GM20431 (cell line): Measurements from ENCODE around the gene PSIP1.
"Not testable (repeated sequence)": the region's sequence is repeated elsewhere in the genome, so short reads cannot be mapped to it uniquely, and the experiment has no call there.

ENCODE experiments used
- in situ Hi-C: fragments of 300-500 bp; cut with MseI, MboI; formaldehyde crosslinking; loops from one replicate; pipeline ENCODE4 v1.15.0; 2020; ENCODE audit warnings: low sequenced_read_pairs; ENCODE audit not compliant: unreplicated experiment

Gene PSIP1

DNA sequence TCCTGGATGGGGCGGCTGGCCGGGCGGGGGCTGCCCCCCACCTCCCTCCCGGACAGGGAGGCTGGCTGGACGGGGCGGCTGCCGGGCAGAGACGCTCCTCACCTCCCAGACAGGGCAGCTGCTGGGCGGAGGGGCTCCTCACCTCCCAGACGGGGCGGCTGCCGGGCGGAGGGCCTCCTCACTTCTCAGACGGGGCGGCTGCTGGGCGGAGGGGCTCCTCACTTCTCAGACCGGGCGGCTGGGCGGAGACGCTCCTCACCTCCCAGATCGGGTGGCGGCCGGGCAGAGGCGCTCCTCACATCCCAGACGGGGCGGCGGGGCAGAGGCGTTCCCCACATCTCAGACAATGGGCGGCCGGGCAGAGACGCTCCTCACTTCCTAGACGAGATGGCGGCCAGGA is 68.5 kb downstream of the PSIP1 start:
- in situ Hi-C loops: not testable (repeated sequence)

DNA sequence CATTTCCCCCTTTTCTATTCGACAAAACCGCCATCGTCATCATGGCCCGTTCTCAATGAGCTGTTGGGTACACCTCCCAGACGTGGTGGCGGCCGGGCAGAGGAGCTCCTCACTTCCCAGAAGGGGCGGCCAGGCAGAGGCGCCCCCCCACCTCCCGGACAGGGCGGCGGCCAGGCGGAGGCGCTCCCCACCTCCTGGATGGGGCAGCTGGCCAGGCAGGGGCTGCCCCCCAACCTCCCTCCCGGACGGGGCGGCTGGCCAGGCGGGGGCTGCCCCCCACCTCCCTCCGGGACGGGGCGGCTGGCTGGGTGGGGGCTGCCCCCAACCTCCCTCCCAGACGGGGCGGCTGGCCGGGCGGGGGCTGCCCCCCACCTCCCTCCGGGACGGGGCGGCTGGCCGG is 68.9 kb downstream of the PSIP1 start:
- in situ Hi-C loops: not testable (repeated sequence)

- in situ Hi-C loops: no loop called here
Observed at GRCh38 chr9:15438891-15439290, 71.9 kb downstream of the PSIP1 start.

GRCh38 chr9:15433661-15434060 is 77.1 kb downstream of the PSIP1 start:
- in situ Hi-C loops: no loop called here

GRCh38 chr9:15433191-15433590 is 77.6 kb downstream of the PSIP1 start:
- in situ Hi-C loops: no loop called here

DNA sequence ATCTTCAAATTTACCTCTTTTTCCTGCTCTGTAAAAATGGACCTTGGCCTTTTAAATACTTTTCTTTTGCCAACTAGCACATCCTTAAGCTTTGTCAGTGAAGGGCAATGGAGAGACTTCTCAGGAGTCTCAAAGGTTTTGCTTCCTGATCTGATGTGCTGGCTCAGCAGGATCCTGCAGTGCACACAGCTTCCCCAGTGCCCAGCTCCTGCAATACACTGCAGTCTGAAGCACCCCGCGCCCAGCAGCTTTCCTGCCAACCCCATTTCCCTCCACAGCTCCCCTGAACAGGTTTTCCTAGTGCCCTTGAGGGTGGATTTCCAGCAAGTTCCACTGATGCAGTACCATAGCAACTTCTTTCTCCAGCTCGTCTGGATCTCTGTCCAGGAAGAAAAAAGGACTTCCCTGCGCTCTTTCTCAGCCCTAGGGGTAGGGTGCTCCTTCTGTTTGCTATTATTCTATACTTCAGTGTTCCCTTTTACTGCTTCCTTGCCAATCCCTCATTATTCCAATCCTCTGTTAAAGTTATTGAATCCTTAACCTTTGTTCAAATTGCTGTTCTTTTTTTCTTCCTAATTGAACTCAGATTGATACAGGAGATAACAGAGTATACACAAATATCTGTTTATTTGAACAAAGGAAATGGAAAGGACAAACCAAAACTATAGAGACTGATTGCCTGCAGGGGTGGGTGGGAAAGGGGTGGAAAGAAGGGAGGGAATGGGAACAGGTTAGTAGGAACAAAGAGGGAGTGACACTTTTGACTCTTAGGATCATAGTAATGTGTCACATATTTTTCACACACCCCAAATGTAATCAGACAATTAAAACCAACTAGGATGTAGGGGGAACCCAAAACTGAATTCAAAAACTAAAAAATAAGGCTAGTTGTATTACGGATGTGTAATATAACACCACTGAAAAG is 79.6 kb downstream of the PSIP1 start:
- in situ Hi-C loops: no loop called here

DNA sequence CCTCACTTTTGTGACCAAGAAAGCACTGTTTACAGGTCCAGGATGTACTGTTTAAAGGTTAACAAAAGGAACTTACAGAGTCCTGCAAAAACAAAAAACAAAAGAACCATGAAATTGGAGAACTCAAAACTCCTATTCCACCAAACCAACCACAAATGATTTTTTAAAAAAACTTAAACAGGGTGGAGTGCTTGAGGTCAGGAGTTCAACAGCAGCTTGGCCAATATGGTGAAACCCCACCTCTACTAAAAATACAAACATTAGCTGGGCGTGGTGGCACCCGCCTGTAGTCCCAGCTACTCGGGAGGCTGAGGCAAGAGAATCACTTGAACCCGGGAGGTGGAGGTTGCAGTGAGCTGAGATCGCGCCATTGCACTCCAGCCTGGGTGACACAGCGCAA is 83.1 kb downstream of the PSIP1 start:
- in situ Hi-C loops: not testable (repeated sequence)

- in situ Hi-C loops: no loop called here
Observed at GRCh38 chr9:15426019-15426418, 84.8 kb downstream of the PSIP1 start.

- in situ Hi-C loops: no loop called here
Observed at GRCh38 chr9:15423231-15423985, 87.4 kb downstream of the PSIP1 start.

DNA sequence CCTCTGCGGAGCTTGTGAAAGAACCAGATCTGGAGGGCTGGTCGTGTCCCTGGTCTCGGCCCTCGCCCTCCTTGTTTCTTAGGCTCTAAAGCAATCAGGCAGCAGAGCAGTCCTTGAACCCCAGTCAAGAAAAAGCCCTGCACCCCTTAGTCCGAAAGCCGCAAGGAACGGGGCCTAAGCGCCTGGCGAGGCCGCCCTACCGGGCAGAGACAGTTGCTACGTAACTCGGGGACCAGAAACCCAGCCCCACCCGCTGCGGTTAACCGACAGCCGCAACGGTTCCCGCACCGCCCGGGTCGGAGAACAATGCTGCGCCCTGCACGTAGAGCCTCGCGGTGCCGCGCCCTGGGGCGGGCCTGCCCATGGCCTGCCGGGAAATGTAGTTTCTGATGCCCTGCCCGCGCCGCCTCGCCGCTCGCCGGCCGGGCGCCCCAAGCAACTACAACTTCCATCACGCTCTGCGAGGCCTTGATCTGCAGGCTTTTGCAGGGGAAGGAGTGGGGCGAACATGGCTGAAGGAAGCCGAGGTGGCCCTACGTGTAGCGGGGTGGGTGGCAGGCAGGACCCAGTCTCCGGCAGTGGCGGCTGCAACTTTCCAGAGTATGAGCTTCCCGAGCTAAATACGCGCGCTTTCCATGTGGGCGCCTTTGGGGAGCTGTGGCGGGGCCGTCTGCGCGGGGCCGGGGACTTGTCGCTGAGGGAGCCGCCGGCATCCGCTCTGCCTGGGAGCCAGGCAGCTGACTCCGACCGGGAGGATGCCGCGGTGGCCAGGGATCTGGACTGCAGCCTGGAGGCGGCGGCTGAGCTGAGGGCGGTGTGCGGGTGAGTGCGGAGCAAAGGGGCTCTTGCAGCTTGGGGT is 88.2 kb downstream of the PSIP1 start, which contains the start of gene SNAPC3:
Gene SNAPC3 (plus strand): TSS at position 505 of the 859 bp plus-strand sequence. CDS start 4 bp downstream, at position 509.
- in situ Hi-C loops: no loop called here

GRCh38 chr9:15421990-15422371 is 88.8 kb downstream of the PSIP1 start:
- in situ Hi-C loops: no loop called here

DNA sequence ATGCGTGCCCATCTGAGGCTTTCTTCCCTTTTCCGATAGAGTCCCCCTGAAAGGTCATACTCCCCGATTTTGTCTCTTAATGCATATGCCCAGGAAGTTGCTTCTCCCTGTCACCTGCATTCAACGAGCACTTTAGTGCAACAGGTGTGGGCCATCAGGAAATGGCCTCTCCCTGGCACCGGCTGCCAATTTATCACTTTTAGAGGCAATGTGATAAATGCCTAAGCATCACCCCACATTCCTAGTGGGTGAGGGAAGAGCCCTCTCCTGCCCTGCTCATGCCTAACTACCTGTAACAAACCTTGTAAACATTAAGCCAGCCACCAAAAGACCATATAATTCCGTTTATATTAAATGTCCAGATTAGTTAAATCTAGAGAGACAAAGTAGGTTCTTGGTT is 89.2 kb downstream of the PSIP1 start:
- in situ Hi-C loops: no loop called here

- in situ Hi-C loops: no loop called here
Observed at GRCh38 chr9:15420796-15421195, 90.0 kb downstream of the PSIP1 start.

GRCh38 chr9:15417626-15418025 is 93.1 kb downstream of the PSIP1 start:
- in situ Hi-C loops: no loop called here

DNA sequence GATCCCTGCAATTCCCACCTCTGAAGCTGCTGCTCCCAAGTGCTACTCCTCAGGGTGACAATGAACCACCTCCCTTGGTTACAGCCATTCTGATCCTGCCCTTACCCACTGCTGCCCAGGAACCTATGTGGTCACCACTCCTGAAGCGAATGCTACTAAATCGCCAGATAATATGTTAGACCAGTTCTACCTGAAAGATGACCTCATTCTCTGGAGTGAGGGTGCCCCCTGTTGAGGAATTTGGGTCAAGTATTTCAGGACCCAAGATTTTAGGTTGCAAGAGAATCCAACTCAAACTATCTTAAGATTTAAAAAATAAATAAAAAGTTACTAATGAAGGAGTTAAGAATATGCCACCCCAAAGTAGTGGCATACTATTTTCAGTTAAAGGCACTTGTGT is 93.9 kb downstream of the PSIP1 start:
- in situ Hi-C loops: no loop called here
